Left forelimb (tissue), 1 donor: Measurements from ENCODE around the gene NOC2L.

Source experiments
- DNase-seq: peaks from one replicate; pipeline ENCODE4 v3.0.0-alpha.2; 2018; ENCODE audit warnings: low spot score

The NOC2L gene

GRCh38 chr1:929712-930632, 29.1 kb downstream of the NOC2L start:
- no peak for DNase-seq

- DNase-seq = no peak
Measured at GRCh38 chr1:928825-929661, 30.0 kb downstream of the NOC2L start.

GRCh38 chr1:927748-928147, 31.3 kb downstream of the NOC2L start:
- DNase-seq = no peak

GRCh38 chr1:927234-927633, 31.8 kb downstream of the NOC2L start:
- DNase-seq = no peak

GRCh38 chr1:925561-926421, 33.3 kb downstream of the NOC2L start:
- no peak for DNase-seq

GRCh38 chr1:924656-925560, 34.1 kb downstream of the NOC2L start:
- DNase-seq = no peak

- no peak for DNase-seq
Measured at GRCh38 chr1:923991-924655, 34.9 kb downstream of the NOC2L start.

GRCh38 chr1:923131-923990, 35.7 kb downstream of the NOC2L start, which contains the start of gene SAMD11:
TSS of gene SAMD11 (plus strand) at chr1:923923. CDS start at chr1:924432, 509 bp downstream.
- DNase-seq = peak; percentile 93

- peak; percentile 86 for DNase-seq
Measured at GRCh38 chr1:921011-921837, 37.8 kb downstream of the NOC2L start.

GRCh38 chr1:920521-920920, 38.5 kb downstream of the NOC2L start:
- no peak for DNase-seq

GRCh38 chr1:920010-920409, 39.0 kb downstream of the NOC2L start:
- DNase-seq = no peak

GRCh38 chr1:919271-919872, 39.7 kb downstream of the NOC2L start:
- DNase-seq = no peak

- no peak for DNase-seq
Measured at GRCh38 chr1:918843-919242, 40.2 kb downstream of the NOC2L start.

GRCh38 chr1:918353-918752, 40.7 kb downstream of the NOC2L start:
- no peak for DNase-seq

- no peak for DNase-seq
Measured at GRCh38 chr1:917466-918091, 41.5 kb downstream of the NOC2L start.

- no peak for DNase-seq
Measured at GRCh38 chr1:917076-917459, 42.0 kb downstream of the NOC2L start.
